ENCODE data around the gene KIAA1958.

DNA sequence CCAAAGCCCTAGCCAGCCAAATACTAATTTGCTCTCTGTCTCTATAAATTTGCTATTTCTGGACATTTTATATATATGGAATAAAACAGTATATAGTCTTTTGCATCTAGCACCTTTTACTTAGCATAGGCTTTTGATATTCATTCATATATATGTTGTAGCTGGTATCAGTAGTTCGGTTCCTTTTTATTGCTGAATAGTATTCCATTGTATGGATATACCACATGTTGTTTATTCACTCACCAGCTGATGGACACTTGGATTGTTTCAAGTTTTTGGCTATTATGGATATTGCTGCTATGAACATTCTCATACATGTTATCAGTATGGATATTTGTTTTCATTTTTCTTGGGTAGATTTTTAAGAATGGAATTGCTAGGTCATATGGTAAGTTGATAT, 23.8 kb upstream of the KIAA1958 start:
- TF ChIP-seq, protein P1, sequence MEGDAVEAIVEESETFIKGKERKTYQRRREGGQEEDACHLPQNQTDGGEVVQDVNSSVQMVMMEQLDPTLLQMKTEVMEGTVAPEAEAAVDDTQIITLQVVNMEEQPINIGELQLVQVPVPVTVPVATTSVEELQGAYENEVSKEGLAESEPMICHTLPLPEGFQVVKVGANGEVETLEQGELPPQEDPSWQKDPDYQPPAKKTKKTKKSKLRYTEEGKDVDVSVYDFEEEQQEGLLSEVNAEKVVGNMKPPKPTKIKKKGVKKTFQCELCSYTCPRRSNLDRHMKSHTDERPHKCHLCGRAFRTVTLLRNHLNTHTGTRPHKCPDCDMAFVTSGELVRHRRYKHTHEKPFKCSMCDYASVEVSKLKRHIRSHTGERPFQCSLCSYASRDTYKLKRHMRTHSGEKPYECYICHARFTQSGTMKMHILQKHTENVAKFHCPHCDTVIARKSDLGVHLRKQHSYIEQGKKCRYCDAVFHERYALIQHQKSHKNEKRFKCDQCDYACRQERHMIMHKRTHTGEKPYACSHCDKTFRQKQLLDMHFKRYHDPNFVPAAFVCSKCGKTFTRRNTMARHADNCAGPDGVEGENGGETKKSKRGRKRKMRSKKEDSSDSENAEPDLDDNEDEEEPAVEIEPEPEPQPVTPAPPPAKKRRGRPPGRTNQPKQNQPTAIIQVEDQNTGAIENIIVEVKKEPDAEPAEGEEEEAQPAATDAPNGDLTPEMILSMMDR (IDR thresholded peaks at IDR 0.05) = no peak
- TF ChIP-seq POLR2A (IDR thresholded peaks at IDR 0.05) = no peak

All from Peyer's patch (tissue), 4 donors.